Stimulated activated CD4-positive, alpha-beta T cell treated with anti-CD3 and anti-CD28 coated beads, Interleukin-15, amount 100 ng/mL, for 1 hour (primary cell): Measurements from ENCODE around the gene CHRFAM7A.
"Not testable (repeated sequence)": the region's sequence is repeated elsewhere in the genome, so short reads cannot be mapped to it uniquely, and the experiment has no call there.

Experiments used
- DNase-seq, 2 donors: peaks; one replicate each; pipeline ENCODE4 v3.0.0-alpha.2; 2020; ENCODE audit warnings: low read depth in 1 of 2, low spot score in 1 of 2

Gene CHRFAM7A

DNA sequence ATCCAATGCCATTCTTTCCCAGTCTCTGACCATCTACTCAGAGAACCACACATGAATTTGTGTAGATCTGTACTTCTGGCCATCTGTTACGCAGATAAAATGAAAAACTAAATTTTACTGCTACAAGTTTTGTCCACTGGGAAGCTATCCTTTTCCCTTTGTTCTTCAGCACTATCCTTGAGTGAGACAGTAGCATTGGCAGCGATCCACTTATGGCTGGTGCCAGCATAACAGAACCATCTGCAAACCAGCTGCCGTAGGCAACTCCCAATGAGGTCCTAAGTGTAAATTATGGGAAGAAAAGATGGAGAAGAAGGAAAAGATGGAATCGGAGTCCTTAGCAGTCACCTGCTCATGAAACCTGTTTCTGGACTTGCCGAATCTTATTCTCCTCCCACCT lies 72.3 kb downstream of the CHRFAM7A start:
- DNase-seq, result not testable (repeated sequence)

DNA sequence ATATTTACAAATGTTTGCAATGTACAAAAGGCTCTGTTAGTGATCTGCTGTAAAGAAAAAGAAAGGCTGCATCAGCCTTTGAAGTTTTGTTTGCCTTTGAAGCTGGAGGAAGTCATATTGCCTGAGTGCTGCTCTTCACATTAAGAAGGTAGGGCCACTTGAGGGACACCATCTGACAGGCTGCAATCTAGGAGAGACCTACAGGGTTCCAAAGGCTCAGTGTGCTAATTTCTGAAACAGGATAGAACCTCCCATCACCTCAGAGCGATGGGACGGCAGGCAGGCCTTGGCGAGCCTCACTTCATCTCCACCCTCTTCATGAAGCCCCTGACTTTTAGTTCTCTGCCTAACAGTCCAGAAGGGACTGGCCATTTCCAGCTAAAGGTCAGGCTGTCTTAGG lies 77.6 kb downstream of the CHRFAM7A start:
- not testable (repeated sequence) for DNase-seq

DNA sequence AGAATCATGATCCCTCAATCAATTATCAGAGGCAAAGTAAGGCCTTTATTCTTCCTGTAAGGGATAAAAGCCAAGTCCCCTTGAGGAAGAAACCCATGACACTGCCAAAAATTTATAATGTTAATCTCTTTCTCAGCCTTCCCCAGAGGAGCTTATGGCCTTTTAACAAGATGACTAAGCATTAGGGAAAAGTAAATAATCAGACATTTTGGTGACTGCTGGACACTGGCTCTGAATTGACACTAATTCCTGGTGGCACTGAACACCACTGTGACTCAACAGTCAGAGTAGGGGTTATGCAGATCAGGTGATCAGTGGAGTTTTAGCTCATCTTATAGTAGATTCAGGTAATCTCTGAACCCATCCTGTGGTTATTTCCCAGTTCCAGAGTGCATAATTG lies 82.8 kb downstream of the CHRFAM7A start:
- not testable (repeated sequence) for DNase-seq
